Right renal cortex interstitium (tissue), 3 donors: ENCODE measurements around the gene WNK1. TPM values are rescaled to one million over a fixed set of nuclear protein-coding genes. Genes with fewer than 3 reads are reported as not detected.

ENCODE experiments used
- DNase-seq, 3 donors: peaks; one replicate each; pipeline ENCODE4 v3.0.0-alpha.2; 2013; ENCODE audit warnings: low read depth in 3 of 3, low spot score in 2 of 3
- polyA plus RNA-seq, 3 donors: library from polyadenylated mRNA; unstranded; fragments of 120-200 nt; gene quantifications; one replicate each; pipeline ENCODE4 v1.2.1, GENCODE V29; 2013; ENCODE audit not compliant: insufficient read length in 3 of 3

Gene WNK1
- polyA plus RNA-seq, 3 donors = 98.8 to 120 (median 116) TPM

DNA sequence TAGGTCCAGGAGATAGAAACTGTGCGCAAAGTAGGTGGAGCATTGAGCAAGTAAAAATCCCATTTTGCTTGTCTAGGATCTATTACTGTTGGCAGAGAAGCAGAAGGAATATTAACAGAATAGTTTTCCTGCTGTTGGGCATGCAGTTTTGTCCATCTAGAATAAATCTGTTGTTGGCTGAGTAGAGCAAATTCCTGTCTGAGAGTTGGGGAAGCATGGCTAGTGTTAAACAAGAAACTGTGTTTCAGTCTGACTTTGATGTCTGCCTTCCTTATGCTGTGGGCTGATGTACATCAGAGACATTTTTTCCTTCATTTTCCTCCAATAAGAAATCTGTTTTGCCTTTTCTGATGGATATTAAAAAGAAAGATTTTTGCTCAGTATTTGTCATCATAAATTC, 99.0 kb downstream of the WNK1 start:
- DNase-seq = no peak

- DNase-seq = no peak
These were observed 99.5 kb downstream of the WNK1 start for GRCh38 chr12:851913-852312.

DNA sequence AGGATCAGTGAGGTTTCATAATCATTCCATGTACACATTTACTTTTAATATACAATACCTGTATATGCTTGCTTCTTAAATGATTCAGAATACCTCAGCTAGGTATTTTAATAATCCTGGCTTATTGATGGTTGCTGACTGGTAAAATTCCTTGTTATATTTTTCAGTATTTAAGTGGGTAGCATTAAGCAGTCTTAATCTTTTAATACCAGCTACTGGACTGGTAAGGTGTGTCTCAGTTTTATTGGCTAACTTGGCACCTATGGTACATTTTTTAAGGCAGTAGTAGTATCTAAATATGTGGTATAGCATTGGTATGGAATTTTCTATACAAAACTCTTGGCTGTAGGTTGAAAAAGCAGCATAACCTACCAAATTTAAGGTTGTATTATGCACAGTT, 100.5 kb downstream of the WNK1 start:
- no peak for DNase-seq

- DNase-seq = no peak
These were observed 105.2 kb downstream of the WNK1 start for GRCh38 chr12:857611-858010.

- no peak for DNase-seq
These were observed 110.0 kb downstream of the WNK1 start for GRCh38 chr12:862303-862911.

DNA sequence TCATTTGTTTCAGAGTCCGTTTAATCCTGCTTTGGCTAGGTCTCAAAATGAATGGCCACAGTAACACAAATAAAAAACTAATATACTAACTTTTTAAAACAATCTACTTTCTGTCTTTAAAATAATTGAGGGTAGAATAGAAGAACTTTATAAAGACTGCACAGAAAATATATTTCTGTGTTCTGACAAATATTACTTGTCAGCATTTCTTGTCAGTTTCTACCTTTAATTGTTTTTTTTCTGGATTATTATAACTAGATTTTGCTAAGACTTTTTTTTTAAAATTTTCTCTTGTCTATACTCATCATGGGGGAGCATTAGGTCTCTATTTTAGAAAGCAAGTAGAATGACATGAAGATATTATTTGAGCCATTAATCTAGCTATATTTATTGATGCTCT, 110.9 kb downstream of the WNK1 start:
- no peak for DNase-seq

- no peak for DNase-seq
These were observed 113.2 kb downstream of the WNK1 start for GRCh38 chr12:865614-866013.

DNA sequence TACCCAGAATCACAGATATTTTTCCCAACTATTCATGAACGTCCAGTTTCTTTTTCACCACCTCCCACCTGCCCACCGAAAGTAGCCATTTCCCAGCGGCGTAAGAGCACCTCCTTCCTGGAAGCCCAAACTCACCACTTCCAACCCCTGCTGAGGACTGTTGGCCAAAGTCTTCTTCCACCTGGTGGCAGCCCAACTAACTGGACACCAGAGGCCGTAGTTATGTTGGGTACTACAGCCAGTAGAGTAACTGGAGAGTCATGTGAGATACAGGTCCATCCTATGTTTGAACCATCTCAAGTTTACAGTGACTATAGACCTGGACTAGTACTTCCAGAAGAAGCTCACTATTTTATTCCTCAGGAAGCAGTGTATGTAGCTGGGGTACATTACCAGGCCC, 115.5 kb downstream of the WNK1 start:
- DNase-seq = no peak

DNA sequence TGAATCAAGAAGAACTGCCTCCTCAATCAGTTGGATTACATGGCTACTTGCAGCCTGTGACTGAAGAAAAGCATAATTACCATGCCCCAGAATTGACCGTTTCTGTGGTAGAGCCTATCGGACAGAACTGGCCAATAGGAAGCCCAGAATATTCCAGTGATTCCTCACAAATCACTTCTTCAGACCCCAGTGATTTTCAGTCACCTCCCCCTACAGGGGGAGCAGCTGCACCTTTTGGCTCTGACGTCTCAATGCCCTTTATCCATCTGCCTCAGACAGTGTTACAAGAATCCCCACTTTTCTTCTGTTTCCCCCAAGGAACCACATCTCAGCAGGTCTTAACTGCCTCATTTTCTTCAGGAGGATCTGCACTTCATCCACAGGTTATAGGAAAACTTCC, 116.3 kb downstream of the WNK1 start:
- DNase-seq = no peak

GRCh38 chr12:870378-870777, 118.0 kb downstream of the WNK1 start:
- DNase-seq = no peak

- no peak for DNase-seq
These were observed 121.6 kb downstream of the WNK1 start for GRCh38 chr12:873954-874353.

DNA sequence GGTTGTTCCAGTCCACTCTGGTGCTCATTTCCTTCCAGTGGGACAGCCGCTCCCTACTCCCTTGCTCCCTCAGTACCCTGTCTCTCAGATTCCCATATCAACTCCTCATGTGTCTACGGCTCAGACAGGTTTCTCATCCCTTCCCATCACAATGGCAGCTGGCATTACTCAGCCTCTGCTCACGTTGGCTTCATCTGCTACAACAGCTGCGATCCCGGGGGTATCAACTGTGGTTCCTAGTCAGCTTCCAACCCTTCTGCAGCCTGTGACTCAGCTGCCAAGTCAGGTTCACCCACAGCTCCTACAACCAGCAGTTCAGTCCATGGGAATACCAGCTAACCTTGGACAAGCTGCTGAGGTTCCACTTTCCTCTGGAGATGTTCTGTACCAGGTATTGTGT, 127.3 kb downstream of the WNK1 start:
- DNase-seq = no peak

- DNase-seq = no peak
These were observed 128.3 kb downstream of the WNK1 start for GRCh38 chr12:880656-881055.

- DNase-seq = no peak
These were observed 132.5 kb downstream of the WNK1 start for GRCh38 chr12:884746-885414.

GRCh38 chr12:885701-886100, 133.3 kb downstream of the WNK1 start:
- DNase-seq = no peak

GRCh38 chr12:886206-886605, 133.8 kb downstream of the WNK1 start:
- no peak for DNase-seq

DNA sequence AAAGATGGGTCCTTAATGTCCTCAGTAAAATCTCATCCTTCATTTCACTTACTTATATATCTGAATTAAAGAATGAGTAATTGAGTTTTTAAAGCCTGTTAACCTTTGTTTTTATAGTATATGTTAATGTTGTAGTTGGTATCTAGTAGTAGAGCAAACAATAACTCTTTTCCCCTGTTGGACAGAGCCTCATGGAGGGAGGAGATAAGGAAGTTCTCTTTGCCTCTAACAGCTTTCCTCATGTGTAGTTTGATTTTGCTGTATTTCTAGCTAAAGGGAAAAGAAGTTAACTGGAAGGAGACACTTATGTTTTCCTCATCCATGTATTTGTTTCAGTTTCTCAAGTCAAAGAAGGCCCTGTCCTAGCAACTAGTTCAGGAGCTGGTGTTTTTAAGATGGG, 141.8 kb downstream of the WNK1 start:
- no peak for DNase-seq

- DNase-seq = no peak
These were observed 143.7 kb downstream of the WNK1 start for GRCh38 chr12:896031-896430.

- DNase-seq = no peak
These were observed 145.0 kb downstream of the WNK1 start for GRCh38 chr12:897386-897785.

- DNase-seq = no peak
These were observed 150.2 kb downstream of the WNK1 start for GRCh38 chr12:902581-902980.

GRCh38 chr12:903055-903454, 150.7 kb downstream of the WNK1 start:
- DNase-seq = no peak

DNA sequence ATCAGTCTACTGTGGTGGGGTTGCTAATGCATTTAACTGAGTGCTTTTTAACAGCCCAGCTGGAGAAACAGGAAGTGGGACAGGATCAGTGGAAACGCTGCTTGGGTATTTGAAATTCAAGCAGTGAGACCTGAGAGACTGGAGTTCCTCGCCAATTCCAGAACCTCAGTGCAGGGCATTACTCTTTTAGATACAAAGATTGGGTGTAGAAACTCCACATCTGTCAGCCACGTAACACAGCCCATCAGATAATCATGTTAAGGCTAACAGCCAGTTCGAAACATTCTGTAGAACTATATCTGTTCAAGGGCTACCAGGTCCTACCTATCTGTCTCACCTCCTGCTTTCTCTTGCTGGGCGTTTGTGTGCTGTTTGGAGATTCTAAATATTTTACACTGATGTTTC, 151.6 kb downstream of the WNK1 start:
- DNase-seq = no peak
